ENCODE data around the gene STIM1.

DNA sequence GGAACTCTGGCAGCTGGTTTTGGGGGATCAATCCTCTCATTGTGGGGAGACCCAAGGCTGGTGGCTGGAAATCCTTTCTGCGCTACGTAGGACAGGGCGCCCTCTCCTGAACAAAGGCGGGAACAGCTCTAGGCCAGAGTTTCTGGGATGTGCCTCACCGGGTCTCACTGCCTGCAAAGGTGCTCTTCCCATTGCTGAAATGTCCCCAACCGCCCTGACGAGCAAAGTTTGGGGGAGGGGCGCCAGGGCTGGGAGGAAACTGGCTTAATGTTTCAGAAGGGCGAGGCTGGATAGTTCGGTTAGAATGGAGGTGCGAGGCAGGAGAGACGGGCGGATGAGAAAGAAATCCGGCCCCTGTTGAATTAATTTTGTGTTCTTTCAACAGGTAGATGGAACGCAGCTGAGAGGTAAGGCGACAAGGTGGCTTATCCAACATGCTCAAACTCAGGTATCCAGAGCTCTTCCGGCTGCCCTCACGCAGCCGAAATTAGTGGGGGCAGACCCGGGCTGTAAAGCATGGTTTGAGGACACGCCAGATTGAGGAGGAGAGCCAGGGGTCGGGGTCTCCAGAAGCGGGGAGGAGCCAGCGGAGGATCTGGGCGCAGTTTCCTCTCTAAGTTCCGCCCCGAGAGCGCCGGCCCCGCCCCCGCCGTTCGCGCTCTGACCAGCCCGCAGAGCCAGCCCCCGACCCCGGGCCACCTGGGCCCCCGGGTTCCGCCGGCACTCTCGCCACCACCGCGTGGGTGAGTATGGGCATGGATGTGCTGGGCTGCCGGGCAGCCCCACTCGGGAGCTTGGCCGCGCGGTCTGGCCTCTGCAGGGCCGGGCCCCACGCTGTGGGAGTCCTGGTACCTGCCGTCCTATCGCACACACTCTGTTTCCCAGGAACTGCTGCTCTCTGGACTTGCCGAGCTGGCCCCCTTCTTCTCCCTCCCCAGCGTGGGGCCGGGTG, 47.3 kb upstream of the STIM1 start, which contains the start of gene PGAP2:
- TF ChIP-seq, protein P1, sequence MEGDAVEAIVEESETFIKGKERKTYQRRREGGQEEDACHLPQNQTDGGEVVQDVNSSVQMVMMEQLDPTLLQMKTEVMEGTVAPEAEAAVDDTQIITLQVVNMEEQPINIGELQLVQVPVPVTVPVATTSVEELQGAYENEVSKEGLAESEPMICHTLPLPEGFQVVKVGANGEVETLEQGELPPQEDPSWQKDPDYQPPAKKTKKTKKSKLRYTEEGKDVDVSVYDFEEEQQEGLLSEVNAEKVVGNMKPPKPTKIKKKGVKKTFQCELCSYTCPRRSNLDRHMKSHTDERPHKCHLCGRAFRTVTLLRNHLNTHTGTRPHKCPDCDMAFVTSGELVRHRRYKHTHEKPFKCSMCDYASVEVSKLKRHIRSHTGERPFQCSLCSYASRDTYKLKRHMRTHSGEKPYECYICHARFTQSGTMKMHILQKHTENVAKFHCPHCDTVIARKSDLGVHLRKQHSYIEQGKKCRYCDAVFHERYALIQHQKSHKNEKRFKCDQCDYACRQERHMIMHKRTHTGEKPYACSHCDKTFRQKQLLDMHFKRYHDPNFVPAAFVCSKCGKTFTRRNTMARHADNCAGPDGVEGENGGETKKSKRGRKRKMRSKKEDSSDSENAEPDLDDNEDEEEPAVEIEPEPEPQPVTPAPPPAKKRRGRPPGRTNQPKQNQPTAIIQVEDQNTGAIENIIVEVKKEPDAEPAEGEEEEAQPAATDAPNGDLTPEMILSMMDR (IDR thresholded peaks at IDR 0.05) = peak; percentile 65
- TF ChIP-seq, protein P2, sequence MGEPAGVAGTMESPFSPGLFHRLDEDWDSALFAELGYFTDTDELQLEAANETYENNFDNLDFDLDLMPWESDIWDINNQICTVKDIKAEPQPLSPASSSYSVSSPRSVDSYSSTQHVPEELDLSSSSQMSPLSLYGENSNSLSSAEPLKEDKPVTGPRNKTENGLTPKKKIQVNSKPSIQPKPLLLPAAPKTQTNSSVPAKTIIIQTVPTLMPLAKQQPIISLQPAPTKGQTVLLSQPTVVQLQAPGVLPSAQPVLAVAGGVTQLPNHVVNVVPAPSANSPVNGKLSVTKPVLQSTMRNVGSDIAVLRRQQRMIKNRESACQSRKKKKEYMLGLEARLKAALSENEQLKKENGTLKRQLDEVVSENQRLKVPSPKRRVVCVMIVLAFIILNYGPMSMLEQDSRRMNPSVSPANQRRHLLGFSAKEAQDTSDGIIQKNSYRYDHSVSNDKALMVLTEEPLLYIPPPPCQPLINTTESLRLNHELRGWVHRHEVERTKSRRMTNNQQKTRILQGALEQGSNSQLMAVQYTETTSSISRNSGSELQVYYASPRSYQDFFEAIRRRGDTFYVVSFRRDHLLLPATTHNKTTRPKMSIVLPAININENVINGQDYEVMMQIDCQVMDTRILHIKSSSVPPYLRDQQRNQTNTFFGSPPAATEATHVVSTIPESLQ (CRISPR knock-in tag; IDR thresholded peaks at IDR 0.05) = no peak
- TF ChIP-seq ZNF263 (CRISPR knock-in tag; IDR thresholded peaks at IDR 0.05; ENCODE audit: low read depth) (peak; percentile 44; the same call in 1 of the 2 replicates), ZNF121 (CRISPR knock-in tag; IDR thresholded peaks at IDR 0.05) (no peak), FOXK1 (CRISPR knock-in tag; IDR thresholded peaks at IDR 0.05) (no peak), EMX1 (CRISPR knock-in tag; IDR thresholded peaks at IDR 0.05) (no peak), ZNF138 (CRISPR knock-in tag; conservative IDR thresholded peaks at IDR 0.05) (no peak), TCF7 (CRISPR knock-in tag; IDR thresholded peaks at IDR 0.05; ENCODE audit: low read depth) (no peak), RELA (CRISPR knock-in tag; IDR thresholded peaks at IDR 0.05; ENCODE audit: borderline replicate concordance) (no peak), JUN (CRISPR knock-in tag; IDR thresholded peaks at IDR 0.05) (no peak), TEAD4 (CRISPR knock-in tag; IDR thresholded peaks at IDR 0.05) (no peak)
- TF ChIP-seq, protein P3, sequence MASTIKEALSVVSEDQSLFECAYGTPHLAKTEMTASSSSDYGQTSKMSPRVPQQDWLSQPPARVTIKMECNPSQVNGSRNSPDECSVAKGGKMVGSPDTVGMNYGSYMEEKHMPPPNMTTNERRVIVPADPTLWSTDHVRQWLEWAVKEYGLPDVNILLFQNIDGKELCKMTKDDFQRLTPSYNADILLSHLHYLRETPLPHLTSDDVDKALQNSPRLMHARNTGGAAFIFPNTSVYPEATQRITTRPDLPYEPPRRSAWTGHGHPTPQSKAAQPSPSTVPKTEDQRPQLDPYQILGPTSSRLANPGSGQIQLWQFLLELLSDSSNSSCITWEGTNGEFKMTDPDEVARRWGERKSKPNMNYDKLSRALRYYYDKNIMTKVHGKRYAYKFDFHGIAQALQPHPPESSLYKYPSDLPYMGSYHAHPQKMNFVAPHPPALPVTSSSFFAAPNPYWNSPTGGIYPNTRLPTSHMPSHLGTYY (CRISPR knock-in tag; IDR thresholded peaks at IDR 0.05) = no peak
- TF ChIP-seq, protein P4, sequence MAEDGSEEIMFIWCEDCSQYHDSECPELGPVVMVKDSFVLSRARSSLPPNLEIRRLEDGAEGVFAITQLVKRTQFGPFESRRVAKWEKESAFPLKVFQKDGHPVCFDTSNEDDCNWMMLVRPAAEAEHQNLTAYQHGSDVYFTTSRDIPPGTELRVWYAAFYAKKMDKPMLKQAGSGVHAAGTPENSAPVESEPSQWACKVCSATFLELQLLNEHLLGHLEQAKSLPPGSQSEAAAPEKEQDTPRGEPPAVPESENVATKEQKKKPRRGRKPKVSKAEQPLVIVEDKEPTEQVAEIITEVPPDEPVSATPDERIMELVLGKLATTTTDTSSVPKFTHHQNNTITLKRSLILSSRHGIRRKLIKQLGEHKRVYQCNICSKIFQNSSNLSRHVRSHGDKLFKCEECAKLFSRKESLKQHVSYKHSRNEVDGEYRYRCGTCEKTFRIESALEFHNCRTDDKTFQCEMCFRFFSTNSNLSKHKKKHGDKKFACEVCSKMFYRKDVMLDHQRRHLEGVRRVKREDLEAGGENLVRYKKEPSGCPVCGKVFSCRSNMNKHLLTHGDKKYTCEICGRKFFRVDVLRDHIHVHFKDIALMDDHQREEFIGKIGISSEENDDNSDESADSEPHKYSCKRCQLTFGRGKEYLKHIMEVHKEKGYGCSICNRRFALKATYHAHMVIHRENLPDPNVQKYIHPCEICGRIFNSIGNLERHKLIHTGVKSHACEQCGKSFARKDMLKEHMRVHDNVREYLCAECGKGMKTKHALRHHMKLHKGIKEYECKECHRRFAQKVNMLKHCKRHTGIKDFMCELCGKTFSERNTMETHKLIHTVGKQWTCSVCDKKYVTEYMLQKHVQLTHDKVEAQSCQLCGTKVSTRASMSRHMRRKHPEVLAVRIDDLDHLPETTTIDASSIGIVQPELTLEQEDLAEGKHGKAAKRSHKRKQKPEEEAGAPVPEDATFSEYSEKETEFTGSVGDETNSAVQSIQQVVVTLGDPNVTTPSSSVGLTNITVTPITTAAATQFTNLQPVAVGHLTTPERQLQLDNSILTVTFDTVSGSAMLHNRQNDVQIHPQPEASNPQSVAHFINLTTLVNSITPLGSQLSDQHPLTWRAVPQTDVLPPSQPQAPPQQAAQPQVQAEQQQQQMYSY (CRISPR knock-in tag; IDR thresholded peaks at IDR 0.05) = no peak
- TF ChIP-seq, protein P5, sequence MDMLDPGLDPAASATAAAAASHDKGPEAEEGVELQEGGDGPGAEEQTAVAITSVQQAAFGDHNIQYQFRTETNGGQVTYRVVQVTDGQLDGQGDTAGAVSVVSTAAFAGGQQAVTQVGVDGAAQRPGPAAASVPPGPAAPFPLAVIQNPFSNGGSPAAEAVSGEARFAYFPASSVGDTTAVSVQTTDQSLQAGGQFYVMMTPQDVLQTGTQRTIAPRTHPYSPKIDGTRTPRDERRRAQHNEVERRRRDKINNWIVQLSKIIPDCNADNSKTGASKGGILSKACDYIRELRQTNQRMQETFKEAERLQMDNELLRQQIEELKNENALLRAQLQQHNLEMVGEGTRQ (CRISPR knock-in tag; IDR thresholded peaks at IDR 0.05) = no peak

Data from WTC11 (cell line).